ENCODE data around the gene FOXG1.

Gene FOXG1

GRCh38 chr14:28742171-28742846, 24.3 kb upstream of the FOXG1 start:
- Histone ChIP-seq H3K9me3 (ENCODE audit: insufficient read depth, low read length, severe bottlenecking) (no peaks in the 10 kb centered on the region), H3K4me1 (ENCODE audit: insufficient read depth, low read length) (no peaks in the 10 kb centered on the region), H3K79me2 (ENCODE audit: insufficient read depth, low read length) (no peaks in the 10 kb centered on the region), H3K4me2 (ENCODE audit: insufficient read depth, low read length) (no peak overlapping the region), H2AFZ (ENCODE audit: low read depth, low read length) (no peak overlapping the region), H3K27me3 (ENCODE audit: insufficient read depth, low read length, poor library complexity) (no peaks in the 10 kb centered on the region), H3K36me3 (ENCODE audit: insufficient read depth, low read length) (no peaks in the 10 kb centered on the region), H3K9ac (ENCODE audit: low read depth, low read length) (no peak overlapping the region), H4K20me1 (ENCODE audit: insufficient read depth, low read length) (no peaks in the 10 kb centered on the region), H3K4me3 (ENCODE audit: low read depth in 1 of 2, low read length in 2 of 2) (no peak overlapping the region), H3K27ac (ENCODE audit: low read length) (no peak overlapping the region)
- DNase-seq (no peak), ATAC-seq (ENCODE audit: insufficient read depth, low read depth) (no peak)
- TF ChIP-seq EZH2 (IDR thresholded peaks at IDR 0.05; ENCODE audit: borderline replicate concordance, low read depth, low read length, severe bottlenecking) = no peak
- TF ChIP-seq CTCF (IDR thresholded peaks at IDR 0.05; ENCODE audit: borderline replicate concordance, extremely low read depth, low read length, poor library complexity, severe bottlenecking) = no peak

GRCh38 chr14:28744126-28744525, 22.5 kb upstream of the FOXG1 start:
- Histone ChIP-seq H4K20me1 (ENCODE audit: insufficient read depth, low read length) (no peaks in the 10 kb centered on the region), H3K9me3 (ENCODE audit: insufficient read depth, low read length, severe bottlenecking) (no peaks in the 10 kb centered on the region), H3K9ac (ENCODE audit: low read depth, low read length) (no peak overlapping the region), H3K36me3 (ENCODE audit: insufficient read depth, low read length) (no peaks in the 10 kb centered on the region), H3K79me2 (ENCODE audit: insufficient read depth, low read length) (no peaks in the 10 kb centered on the region), H3K4me1 (ENCODE audit: insufficient read depth, low read length) (no peaks in the 10 kb centered on the region), H3K27ac (ENCODE audit: low read length) (no peak overlapping the region), H3K4me3 (ENCODE audit: low read depth in 1 of 2, low read length in 2 of 2) (no peak overlapping the region), H3K4me2 (ENCODE audit: insufficient read depth, low read length) (no peak overlapping the region), H2AFZ (ENCODE audit: low read depth, low read length) (no peak overlapping the region), H3K27me3 (ENCODE audit: insufficient read depth, low read length, poor library complexity) (no peaks in the 10 kb centered on the region)
- no peak for DNase-seq
- no peak for TF ChIP-seq EZH2 (IDR thresholded peaks at IDR 0.05; ENCODE audit: borderline replicate concordance, low read depth, low read length, severe bottlenecking)
- no peak for TF ChIP-seq CTCF (IDR thresholded peaks at IDR 0.05; ENCODE audit: borderline replicate concordance, extremely low read depth, low read length, poor library complexity, severe bottlenecking)
- ATAC-seq (ENCODE audit: insufficient read depth, low read depth) = no peak

GRCh38 chr14:28745176-28745575, 21.4 kb upstream of the FOXG1 start:
- H3K9me3 ChIP-seq (ENCODE audit: insufficient read depth, low read length, severe bottlenecking) = no peaks in the 10 kb centered on the region
- no peak overlapping the region for H3K27ac ChIP-seq (ENCODE audit: low read length)
- H3K4me2 ChIP-seq (ENCODE audit: insufficient read depth, low read length) = no peak overlapping the region
- DNase-seq = no peak
- no peak overlapping the region for H2AFZ ChIP-seq (ENCODE audit: low read depth, low read length)
- no peaks in the 10 kb centered on the region for H3K27me3 ChIP-seq (ENCODE audit: insufficient read depth, low read length, poor library complexity)
- H3K36me3 ChIP-seq (ENCODE audit: insufficient read depth, low read length) = no peaks in the 10 kb centered on the region
- H3K9ac ChIP-seq (ENCODE audit: low read depth, low read length) = no peak overlapping the region
- no peaks in the 10 kb centered on the region for H3K79me2 ChIP-seq (ENCODE audit: insufficient read depth, low read length)
- no peak for ATAC-seq (ENCODE audit: insufficient read depth, low read depth)
- no peaks in the 10 kb centered on the region for H3K4me1 ChIP-seq (ENCODE audit: insufficient read depth, low read length)
- no peak for TF ChIP-seq CTCF (IDR thresholded peaks at IDR 0.05; ENCODE audit: borderline replicate concordance, extremely low read depth, low read length, poor library complexity, severe bottlenecking)
- TF ChIP-seq EZH2 (IDR thresholded peaks at IDR 0.05; ENCODE audit: borderline replicate concordance, low read depth, low read length, severe bottlenecking) = no peak
- H4K20me1 ChIP-seq (ENCODE audit: insufficient read depth, low read length) = no peaks in the 10 kb centered on the region
- no peak overlapping the region for H3K4me3 ChIP-seq (ENCODE audit: low read depth in 1 of 2, low read length in 2 of 2)
